Activated naive CD4-positive, alpha-beta T cell treated with anti-CD3 and anti-CD28 coated beads, Interleukin-2, amount 50 U/mL, for 16 hours (primary cell): ENCODE data around the gene TMEM185A.
"Not testable (repeated sequence)": the region's sequence is repeated elsewhere in the genome, so short reads cannot be mapped to it uniquely, and the experiment has no call there.

Source experiments
- DNase-seq: peaks from one replicate; pipeline ENCODE4 v3.0.0-alpha.2; 2020

TMEM185A gene

DNA sequence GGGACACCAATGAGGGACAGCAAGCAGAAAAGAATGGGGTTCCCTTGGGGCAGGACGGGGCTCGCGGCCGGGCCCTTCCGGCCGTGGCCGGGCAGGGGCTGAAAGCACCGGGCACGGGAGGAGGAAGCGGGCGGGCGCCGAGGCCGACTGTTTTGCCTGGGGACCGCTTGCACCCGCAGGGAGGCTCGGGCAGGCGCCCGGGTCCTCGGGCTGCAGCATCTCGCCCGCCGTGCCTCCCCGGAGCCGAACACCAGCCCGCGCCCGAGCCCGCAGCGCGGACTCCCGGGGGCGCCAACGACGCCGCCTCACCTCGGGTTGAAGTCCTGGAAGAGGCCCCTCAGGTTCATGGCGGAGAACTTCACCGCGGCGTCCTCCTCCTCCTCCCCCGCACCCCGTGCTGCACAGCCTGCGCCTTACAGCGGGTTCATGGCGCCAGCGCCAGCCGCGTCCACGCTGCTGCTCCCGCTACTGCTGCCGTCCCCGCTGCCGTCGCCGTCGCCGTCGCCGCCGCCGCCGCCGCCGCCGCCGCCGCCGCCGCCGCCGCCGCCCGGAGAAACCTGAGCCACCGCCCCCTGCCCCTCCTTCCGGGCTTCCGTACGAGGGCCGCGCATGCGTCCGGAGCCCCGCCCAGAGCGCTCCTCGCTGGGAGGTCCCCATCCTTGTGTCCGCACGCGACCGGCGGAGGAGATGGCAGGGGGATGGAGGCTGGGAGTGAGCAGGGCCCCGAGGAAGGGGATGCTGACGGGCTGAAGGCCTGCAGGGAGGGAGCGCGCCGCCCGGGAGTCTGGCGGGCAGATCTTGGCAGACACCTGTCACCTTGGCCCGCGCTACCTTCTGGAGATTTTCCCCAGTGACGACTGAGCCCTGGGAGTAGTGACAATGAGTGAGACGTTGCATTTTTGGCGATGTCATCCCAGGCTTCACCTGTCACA lies at the start of gene TMEM185A:
TSS of gene TMEM185A (minus strand) at position 559 of the 932 bp plus-strand sequence. CDS start at position 347, 212 bp downstream.
- DNase-seq = peak; percentile 78

DNA sequence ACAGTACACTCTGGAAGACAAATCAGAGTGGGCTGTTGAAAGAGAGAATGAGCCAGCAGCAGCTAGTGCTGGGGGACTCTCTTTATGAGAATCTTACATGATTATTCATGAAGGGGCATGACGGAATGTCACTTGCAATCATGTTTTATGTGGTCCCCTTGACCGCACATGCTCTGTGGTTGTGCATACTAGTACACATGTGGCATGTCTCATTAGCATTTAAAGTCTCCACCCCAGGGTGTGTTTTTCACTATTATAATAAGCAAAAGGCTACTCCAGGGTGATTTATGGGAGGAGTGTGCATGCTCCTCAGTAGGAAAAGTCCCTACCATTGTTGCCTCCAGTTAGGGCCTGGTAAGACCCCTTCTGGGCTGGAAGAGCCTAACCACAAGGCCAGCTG lies 49.6 kb upstream of the TMEM185A start:
- DNase-seq = no peak

DNA sequence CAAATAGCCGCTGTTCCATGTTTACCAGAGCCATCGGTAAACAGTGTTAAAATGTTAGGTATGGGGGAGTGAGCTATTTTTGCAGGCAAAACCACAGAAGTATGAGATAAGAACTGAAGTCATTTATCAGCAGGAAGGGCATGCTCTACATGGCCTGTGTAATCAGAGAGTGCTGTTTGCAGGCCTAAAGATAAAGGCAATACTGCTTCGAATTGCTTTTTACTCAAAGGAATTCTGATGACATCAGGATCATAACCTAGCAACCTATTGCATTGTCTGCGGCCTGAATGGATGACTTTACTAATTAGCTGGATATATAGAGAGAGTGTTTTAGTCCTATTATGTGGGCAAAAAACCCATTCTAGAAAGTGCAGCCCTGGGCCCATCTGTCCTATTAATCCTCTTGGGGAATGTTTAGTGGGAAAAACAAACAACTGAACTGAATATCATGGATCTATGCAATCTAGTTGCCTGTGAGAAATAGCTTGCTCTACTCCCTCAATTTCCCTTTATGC lies 47.6 kb upstream of the TMEM185A start:
- DNase-seq = not testable (repeated sequence)

DNA sequence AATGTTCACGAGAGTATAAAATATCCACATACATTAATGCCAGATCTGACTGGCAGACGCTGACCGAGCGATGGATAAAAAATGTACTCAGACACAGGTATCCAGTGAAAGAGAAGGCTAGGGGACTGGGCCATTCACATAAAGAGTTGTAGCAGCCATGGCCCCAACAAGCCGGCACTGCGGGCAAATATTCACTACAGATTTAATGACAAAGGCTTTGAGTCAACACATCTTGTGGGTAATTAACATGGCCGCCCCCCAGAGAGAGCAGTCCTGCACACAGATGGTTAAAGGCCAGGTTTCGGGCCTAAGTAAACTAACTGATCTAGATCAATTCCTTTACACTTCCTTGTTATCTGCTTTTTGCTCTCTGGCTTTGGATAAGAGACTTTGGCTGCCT lies 44.0 kb upstream of the TMEM185A start:
- not testable (repeated sequence) for DNase-seq

DNA sequence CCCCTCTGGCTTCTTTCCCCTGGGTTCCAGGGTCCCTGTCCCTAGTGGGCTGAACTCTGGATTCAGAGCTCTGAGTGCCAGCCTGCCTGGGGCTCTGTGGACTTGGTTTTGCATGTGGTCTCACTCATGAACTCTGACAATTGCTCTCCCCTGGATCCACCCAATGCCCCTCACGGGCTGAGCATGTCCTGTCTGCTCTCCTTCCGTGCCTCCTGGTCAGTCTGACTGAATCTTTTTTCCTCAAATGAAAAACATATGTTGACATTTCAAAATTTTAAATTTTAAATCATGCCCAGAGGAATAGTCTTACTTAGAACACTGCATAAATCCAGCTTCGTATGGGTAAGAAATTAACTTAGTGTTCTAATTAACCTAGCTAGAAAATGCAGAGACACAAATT lies 43.5 kb upstream of the TMEM185A start:
- not testable (repeated sequence) for DNase-seq

DNA sequence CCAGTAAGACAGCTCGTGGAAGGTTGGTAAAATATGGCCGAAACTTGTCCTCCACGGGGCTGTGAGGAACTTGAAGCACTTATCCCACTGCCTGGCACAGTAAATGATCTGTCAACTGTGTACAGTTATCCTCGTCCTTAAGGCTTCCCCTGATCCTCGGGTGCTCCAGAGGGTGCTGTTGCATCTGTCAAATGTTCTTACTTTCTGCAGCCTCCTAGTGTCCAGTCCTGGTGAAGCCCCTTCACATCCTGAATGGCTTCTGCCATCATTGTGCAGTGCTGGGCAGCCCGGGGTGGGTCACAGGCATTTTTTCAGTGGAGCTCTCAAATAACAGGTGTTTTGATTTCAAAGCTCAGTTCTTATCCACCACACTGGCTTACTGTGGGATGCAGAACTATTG lies 29.0 kb upstream of the TMEM185A start:
- DNase-seq = not testable (repeated sequence)

DNA sequence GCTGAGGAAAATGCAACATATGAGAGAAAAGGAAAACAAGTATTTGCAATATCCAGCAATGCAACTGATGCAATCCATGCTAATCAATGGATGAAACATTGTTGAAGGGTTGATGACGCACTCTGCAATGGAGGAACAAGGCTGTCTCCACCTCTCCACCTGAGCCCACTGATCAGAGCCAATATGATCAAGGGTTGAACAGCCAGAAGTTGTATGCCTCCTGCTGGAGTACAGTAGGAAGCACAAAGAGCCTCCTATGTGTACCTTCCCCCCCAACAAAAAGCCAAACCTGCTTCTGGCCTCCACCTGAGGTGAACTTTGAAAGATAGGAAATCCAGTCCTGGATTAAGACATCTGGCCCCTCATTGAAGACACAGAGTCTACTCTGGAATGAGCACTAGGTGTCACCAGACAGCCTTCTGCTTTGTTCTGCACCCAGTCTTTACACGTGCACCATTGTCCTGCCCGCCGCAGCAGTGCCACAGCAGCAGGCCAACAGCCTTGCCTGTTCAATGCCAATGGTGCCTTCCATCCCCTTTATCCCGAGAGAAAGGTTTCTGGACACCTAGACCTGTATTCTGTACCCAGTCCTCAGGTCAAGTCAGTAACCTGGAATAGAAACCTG lies 24.8 kb upstream of the TMEM185A start:
- not testable (repeated sequence) for DNase-seq

DNA sequence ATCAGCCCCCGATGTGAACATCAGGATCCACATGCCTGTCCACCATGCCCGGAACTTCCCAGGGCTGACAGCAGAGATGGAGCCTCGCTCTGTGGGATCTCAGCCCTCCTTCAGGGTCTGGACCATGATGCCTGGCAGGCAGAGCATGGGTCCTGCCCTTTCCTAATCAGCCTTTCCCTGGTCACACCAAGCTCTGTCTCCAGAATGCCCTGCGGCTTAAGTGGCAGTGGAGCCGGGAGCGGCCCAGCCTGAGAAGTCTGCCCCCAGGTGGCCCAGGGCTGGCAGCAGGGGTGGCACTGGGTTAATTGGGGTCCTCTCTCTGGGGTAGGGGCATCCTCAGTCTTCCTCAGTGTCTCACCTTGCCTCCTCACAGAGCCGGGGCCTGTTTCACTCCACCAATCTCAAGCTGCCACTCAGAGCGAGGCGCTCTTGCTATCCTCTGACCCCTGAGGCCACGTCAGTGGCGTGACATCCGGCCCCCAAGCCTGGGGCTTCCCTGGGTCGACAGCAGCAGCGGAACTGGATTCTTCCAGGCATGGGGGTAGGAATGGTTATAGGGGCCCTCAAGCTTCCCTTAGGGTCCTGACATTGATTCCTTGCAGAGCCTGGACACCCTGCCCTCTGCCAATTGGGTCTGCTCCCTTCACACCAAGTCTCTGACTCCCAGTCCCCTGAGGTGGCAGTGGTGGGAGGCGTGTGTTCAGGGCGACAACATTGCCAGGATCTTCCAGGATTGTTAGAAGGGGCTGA lies 20.8 kb upstream of the TMEM185A start:
- DNase-seq = no peak

DNA sequence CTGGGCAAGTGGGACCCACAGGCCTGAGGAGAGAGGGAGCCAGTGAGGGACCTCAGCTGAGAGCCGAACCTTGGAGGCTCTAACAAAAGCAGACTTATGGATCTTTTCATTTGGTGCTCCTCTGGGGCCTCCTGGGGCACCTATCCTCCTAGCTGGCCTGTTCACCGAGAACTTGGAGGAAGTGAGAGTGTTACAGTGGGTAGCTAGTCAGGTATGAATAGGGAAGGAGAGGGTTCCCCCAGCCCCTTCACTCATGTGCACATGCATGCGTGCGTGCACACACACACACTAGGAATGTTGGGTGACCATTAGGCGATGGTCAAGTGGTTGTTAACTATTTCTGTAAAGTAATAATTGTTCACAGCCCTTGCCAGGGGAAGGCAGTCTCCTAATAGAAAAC lies 18.6 kb upstream of the TMEM185A start:
- DNase-seq = no peak

DNA sequence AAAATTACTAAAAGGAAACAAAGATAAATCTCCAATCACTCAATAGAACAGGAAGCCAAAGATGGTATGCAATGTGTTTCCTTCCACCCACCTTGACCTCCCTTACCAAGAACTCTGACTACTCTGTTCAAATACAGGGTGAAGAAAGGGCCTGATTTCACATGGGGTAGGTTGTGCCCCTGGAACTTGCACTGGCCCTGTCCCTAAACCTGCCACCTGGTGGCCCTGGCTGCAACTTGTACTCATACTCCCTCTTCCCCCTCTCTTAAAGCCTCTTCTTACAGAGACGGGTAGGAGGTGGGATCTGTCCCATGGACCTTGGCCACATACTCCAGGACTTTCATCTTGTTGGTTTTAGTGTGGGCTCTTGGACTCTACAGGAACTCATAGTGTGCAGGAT lies 17.3 kb upstream of the TMEM185A start:
- no peak for DNase-seq

DNA sequence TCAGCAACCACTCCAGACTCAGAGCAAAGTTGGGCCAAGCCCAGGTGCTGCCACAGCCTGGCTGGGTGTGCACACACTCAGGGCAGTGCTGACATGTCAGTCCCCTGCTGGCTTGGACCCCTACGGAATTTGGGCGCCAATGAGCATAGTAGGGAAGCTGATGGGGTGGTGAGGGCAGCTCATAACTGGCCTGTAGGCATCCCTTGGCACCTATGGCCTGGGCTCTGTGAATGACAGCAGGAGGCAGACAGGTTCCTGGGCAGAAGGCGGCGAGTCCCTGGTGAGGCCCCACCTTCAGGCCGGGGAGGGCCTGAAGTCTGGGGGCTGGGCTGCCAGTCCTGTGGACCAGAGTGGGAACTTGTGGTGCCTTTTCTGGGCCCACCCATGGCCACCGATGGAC lies 15.9 kb upstream of the TMEM185A start:
- DNase-seq = no peak

DNA sequence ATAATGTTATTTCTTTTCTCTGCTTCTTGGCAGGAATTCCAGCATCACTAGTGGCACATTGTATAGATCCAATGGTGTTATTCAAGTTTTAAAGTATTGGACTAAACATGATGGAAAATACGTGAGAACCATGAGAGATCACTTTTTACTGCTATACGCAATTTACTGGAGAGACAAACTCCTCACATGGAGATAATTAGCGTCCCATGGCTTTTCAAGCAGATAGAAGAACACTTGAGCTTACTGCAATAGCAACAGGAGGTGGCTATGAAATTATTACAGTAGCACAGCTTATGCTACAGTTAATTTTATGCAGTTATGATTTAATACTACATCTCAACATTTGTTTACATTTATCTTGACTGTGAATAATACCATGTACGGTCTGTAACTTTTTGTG lies 11.9 kb upstream of the TMEM185A start:
- no peak for DNase-seq

DNA sequence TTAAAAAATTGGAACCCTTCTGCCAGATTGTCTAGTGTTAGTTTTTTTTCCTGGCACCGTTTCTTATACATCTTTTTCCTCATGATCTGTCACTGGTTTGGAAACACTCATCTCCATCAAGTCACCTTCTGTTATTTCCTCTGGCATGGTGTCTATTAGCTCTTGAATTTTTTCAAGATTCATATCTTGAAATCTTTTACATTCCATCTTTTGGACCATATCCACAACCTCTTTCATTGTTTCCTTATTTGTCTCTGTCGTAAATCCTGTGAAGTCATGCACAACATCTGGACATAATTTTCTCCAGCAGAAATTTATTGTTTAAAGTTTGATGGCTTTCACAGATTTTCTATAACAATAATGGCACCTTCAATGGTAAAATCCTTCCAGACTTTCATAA lies 10.2 kb upstream of the TMEM185A start:
- no peak for DNase-seq

DNA sequence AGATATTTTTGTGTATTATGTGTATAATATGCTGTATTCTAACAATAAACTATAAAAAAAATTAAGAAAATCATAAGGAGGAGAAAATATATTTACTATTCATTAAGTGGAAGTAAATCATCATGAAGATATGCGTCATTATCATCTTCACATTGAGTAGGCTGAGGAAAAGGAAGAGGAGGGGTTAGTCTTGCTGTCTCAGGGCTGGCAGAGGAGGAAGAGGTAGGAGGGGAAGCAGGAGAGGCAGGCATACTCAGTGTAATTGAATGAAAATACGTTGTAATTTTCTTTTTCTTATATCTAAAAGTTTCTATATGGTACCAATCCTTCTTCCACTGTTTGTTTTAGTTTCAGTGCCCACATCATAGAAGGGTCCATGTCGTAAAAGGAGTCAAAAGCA lies 9.8 kb upstream of the TMEM185A start:
- no peak for DNase-seq

DNA sequence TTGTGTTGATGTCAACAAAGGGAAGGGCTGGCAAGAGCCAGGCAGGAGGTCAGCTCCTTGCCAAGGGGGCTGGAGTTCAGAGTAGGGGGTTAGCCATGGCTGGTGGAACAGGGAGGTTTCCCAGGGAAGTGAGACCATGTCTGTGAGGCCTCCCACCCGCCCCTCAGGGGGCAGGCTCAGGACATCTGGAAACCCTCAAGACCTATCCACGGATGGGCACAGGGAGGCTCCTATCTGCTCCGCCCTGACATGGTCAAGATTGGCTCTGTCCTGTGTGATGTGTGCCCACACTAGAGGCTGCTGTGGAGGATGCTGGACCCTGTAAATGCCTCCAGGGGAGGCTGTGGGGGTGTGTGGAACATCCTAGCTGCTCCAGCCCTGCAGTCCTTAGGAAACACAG lies 8.0 kb upstream of the TMEM185A start:
- DNase-seq = no peak

DNA sequence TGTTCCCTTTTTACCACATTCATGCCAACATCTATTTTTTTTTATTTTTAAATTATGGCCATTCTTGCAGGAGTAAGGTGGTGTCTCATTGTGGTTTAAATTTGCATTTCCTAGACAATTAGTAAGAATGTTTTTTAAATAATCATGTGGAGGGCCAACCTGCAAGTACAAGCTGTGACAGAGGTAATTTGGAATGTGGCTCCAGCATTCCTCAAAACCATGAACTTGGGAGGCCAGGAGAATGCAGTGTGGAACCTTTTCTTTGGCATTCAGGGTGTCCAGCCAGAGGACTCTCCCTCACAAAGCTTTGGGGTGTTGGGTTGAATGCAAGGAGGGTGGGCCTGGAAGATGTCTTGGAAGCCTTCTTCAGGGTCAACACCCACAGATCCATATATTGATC lies 7.3 kb upstream of the TMEM185A start:
- DNase-seq = no peak

DNA sequence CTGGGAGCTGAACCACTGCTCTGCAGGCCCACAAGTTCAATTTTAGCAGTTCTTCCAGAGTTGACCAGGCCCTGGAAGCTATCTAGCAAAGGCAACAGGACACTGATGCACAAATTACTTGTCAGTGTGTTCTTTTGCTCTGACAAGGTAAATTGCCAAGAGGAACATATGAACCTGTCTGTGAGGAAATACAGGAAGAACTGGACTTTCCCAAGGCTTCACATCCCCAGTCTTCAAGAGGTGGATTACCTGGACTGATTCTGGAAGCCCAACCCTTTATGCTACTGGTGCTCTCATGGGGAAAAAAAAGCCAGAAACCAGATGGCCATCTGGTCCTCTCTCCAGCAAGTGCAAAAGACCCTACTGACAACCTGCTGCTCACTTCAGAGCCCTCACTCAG lies 1.9 kb upstream of the TMEM185A start:
- no peak for DNase-seq

DNA sequence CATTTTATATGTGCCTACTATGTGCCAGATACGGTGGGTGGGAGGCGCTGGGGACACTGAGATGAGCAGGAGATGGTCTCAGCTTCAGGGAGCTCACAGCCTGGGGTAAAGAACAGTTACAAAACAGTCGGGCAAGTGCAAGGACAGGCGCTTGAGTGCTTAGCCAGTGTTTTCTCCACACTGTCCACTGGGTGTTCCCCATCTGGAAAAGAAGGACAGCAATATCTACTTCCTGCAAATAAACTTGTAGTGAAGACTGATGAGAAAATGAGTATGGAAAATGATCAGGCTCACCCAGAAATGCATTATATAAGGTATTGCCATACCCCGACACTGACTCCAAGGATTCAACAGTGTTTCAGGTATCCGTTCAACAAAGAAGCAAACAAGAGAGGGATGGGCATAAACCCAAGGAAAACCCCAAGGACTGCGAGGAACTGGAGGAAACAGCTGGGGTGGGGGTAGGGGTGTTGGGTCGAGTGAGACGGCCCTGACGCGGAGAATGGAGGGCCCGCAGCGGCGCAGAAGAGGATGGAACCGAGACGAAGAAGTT lies 835 bp downstream of the TMEM185A start:
- DNase-seq = no peak

DNA sequence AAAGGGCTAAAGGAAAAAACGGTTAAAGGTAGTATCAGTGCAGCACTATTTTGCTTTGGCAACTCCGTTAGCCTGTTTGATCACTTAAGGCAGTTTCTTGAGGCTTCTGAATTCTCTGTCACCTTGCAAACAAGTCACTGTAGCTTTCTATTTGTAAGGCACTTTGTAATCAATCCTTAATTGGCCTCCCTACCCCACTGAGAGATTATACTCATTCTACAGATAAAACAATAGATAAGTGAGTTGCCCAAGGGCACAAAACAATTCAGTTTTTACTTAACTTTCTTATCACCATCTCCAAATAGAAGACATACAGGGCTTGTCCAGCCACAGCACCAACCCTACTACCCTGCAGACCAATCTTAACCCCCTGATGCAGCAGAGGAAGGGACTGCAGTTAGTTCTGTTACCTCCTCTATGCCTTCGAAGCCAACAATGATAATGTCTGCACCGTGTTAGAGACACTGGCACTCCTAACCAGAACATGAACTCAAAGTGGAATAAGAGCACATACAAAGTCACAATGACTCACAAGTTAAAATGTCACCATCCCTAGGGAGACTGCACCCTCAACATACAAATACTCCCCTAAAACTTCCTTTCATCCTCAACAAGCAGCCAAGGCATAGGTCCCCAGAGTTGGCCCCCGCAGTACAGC lies 1.7 kb downstream of the TMEM185A start:
- DNase-seq = no peak

DNA sequence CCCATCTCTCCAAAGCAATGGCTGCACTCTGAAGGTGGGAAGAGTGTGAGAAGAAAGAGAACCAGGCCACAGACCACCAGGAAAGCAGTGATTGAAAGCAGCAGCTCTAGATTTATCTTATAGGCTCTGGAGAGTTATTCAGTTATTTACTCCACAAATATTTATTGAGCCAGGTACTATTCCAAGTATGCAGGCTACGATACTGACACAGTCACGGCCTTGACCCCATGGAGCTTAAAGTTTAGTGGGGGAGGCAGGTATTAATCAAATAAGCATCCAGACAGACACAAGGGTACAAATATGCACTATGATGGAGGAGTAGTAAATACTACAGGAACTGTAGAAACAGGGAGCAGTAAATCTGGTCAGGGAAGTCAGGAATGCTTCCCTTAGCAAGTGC lies 2.8 kb downstream of the TMEM185A start:
- DNase-seq = no peak

DNA sequence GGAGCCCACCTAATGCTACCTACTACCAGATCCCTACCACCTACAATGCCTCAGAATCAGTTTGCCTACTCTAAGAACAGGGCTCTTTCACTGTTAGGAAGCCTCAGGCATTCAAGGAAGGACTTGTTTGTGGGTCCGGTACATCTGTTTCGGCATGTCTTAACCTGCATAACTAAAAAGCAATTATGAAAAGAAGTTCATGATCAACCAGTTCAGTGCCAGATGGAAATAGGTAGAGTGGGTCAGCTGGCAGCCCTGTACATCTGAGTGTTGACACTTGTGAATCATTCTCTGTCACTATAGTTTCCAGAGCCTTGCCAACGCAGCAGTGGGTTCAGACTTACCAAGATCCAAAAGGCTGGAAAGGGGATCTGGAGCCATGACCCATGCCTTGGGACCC lies 3.3 kb downstream of the TMEM185A start:
- DNase-seq = no peak

DNA sequence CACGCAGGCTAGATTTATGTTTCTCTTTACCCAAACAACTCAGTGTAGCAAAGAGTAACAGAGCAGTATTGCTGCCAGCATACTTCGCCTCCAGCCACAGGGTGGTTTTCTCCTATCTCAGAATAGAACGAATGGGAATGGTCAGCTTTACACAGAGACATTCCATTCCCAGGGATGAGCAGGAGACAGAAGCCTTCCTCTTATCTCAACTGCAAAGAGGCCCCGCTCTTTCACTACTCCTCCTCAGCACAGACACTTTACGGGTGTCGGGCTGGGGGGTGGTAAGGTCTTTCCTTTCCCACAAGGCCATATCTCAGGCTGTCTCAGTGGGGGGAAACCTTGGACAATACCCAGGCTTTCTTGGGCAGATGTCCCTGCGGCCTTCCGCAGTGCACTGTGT lies 4.8 kb downstream of the TMEM185A start:
- DNase-seq = not testable (repeated sequence)

DNA sequence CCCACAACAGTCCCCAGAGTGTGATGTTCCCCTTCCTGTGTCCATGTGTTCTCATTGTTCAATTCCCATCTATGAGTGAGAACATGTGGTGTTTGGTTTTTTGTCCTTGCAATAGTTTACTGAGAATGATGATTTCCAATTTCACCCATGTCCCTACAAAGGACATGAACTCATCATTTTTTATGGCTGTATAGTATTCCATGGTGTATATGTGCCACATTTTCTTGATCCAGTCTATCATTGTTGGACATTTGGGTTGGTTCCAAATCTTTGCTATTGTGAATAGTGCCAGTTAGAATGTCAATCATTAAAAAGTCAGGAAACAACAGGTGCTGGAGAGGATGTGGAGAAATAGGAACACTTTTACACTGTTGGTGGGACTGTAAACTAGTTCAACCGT lies 11.9 kb downstream of the TMEM185A start:
- DNase-seq = not testable (repeated sequence)
